GM20431 (cell line): ENCODE results near the gene TMEM163.
"Not testable (repeated sequence)": the region's sequence is repeated elsewhere in the genome, so short reads cannot be mapped to it uniquely, and the experiment has no call there.

ENCODE experiments used
- in situ Hi-C: fragments of 300-500 bp; cut with MseI, MboI; formaldehyde crosslinking; loops from one replicate; pipeline ENCODE4 v1.15.0; 2020; ENCODE audit warnings: low sequenced_read_pairs; ENCODE audit not compliant: unreplicated experiment

The TMEM163 gene

GRCh38 chr2:134626781-134627180 lies 92.0 kb downstream of the TMEM163 start:
- in situ Hi-C loops = no loop called here

- in situ Hi-C loops = no loop called here
These were observed 93.5 kb downstream of the TMEM163 start for GRCh38 chr2:134625311-134625710.

DNA sequence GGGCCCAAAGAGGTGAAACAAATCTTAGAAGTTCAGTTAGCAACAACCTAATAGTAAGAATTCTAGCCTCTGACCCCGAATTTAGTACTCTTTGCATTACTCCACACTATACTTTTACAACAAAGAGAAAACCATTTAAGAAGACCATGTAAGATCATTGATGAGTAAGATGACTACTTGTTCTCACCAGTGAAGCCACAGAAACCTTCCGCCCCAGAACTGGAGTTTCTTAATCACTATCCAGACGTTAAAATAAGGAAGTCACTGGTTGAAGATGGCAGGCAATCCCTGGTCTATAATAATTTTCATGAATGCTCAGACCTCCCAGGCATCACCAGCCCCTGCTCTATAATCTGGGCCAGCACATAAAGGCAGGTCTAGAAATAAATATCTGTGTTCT lies 95.0 kb downstream of the TMEM163 start:
- in situ Hi-C loops = no loop called here

GRCh38 chr2:134623046-134623445 lies 95.8 kb downstream of the TMEM163 start:
- in situ Hi-C loops = no loop called here

- in situ Hi-C loops = no loop called here
These were observed 96.7 kb downstream of the TMEM163 start for GRCh38 chr2:134621939-134622705.

GRCh38 chr2:134619250-134619649 lies 99.5 kb downstream of the TMEM163 start:
- in situ Hi-C loops = no loop called here

GRCh38 chr2:134615480-134615879 lies 103.3 kb downstream of the TMEM163 start:
- in situ Hi-C loops = not testable (repeated sequence)

- in situ Hi-C loops = no loop called here
These were observed 107.5 kb downstream of the TMEM163 start for GRCh38 chr2:134611316-134611715.

DNA sequence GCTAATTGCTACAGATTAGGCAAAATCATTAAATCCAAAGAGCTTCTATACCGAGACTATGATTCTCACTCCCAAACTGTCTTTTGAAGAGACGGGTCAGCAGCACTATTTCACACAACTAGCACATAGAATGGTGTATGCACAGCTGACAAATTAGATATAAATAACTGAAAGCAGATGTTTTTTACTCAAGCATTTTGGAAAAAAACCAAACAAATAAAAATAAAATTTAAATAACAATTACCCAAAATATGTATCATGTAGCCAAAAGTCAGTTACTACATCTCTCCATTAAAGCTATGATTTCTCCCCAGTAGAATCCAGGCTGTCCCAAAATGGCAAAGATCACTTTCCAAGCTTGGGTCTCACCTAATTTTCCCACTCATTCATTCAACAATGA lies 107.9 kb downstream of the TMEM163 start:
- in situ Hi-C loops = no loop called here

- in situ Hi-C loops = no loop called here
These were observed 108.8 kb downstream of the TMEM163 start for GRCh38 chr2:134609924-134610513.

DNA sequence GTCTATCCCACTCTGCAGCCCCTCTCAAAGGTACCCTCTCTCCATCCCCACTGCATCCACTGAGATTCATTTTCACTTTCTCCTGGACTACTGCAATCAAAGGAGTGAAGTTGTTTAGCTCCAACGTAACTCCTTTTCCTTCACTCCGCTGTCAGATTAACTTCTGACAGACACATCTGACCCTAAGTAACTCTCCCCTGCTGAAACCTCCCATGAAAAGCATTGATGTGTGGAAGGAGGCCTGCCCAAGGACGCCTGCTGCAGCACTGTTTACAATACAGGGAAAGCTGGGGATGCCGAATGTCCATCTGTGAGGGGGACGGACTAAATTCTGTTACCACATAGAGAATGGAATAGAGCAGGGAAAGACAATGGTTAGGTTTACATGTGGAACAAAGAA lies 114.8 kb downstream of the TMEM163 start:
- in situ Hi-C loops = no loop called here

DNA sequence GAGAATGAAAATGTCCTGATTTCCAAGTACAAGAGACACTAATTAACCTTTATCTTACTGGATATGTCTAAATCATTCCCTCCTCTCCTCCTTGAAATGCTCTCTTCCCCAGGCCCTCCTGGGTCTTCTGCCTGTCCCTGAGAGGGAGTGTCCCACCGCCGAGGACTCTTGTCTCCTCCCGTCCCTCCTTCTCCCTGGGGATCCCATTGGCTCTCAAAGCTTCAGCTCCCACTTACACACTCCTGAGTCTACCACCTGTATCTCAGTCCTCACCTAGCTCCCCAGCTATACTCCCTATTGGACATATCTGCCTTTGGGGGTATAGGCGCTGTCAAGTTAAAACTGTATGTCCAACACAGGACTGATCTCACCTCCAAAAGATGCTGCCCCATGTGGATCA lies 116.1 kb downstream of the TMEM163 start:
- in situ Hi-C loops = no loop called here

DNA sequence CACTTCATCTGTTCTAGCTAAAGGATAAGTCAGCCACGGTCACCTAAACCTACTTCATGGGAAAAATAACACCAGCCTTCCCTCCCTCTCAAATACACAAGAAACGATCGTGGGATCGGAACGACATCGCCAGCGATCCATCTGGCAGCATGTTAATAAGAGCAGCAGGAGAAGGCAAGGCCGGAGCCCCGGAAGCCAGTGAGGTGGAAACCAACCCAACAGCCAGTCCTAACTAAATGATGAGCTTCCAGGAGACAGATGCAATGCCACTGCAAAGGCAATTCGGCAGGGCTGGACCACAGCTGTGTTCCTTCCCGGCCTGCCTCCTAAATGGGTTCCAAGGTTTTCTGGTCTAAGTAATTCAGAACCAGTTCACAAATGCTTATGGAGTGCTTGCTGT lies 117.5 kb downstream of the TMEM163 start:
- in situ Hi-C loops = no loop called here

DNA sequence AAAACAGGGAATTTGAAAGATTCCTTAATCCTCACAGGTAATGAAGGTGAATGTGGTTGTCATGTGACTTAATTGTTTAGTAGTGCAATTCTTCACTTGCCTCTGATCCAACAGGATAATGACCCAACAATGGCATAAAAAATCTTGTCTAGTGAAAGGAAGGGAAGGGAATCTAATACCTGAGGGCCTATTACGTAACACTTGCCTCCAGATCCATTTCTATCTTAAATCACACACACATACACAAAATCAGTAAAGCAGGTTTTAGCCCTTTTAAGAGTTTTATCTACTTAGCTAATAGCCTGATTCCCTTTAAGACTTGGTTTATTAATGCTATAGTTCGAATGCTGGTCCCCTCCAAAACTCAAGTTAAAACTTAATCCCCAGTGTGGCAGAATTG lies 118.6 kb downstream of the TMEM163 start:
- in situ Hi-C loops = no loop called here

DNA sequence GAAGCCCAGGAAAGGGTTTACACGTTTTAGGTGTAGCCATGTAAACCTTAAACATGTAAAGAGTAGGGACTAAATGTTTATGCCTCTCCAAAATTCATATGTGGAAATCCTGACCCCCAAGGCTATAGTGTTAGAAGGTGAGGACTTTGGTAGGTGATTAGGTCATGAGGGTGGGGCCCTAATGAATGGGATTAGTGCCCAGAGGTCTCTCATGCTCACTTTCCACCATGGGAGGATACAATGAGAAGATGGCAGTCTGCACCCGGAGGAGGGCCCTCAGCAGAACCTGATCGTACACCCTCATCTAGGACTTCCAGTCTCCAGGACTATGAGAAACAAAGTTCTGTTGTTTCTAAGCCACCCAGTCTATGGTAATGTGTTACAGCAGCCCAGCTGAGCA lies 119.6 kb downstream of the TMEM163 start:
- in situ Hi-C loops = no loop called here

GRCh38 chr2:134594399-134594798 lies 124.4 kb downstream of the TMEM163 start:
- in situ Hi-C loops = no loop called here

- in situ Hi-C loops = no loop called here
These were observed 125.3 kb downstream of the TMEM163 start for GRCh38 chr2:134593519-134593918.

DNA sequence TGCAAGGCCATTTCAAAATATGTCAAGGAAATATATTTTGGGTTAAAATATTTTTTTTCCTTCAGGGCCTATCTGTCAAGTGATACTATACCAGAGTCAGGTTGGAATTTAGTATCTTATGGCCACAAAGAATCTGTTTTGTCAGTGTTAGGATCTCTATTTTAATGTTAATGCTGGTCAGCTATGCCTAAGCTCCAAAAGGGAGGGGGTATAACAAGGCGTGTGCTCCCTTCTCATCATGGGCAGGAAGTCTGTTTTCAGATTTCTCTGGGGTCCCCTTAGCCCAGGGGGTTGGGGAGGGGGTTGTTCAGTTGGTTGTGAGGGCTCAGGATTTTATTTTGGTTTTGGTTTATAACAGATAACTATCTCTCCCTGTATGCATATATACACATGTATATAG lies 126.4 kb downstream of the TMEM163 start:
- in situ Hi-C loops = no loop called here

DNA sequence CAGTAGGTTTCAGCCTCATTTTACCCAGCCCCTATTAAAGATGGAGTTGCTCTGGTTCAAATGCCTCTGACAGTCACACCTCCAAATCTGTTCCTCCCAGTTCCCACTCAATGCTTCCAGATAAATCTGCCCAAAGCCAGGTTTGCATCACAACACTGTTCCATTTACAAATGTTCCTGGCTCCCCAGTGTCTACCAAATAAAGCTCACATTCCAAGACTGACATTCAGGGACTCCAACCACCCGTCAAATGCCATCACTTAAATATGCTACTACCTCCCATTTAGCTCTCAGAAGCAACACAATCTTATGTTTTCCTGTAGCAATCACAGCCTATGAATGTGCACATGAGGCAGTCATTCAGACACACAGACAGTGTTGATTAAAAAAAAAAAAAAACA lies 127.3 kb downstream of the TMEM163 start:
- in situ Hi-C loops = no loop called here

DNA sequence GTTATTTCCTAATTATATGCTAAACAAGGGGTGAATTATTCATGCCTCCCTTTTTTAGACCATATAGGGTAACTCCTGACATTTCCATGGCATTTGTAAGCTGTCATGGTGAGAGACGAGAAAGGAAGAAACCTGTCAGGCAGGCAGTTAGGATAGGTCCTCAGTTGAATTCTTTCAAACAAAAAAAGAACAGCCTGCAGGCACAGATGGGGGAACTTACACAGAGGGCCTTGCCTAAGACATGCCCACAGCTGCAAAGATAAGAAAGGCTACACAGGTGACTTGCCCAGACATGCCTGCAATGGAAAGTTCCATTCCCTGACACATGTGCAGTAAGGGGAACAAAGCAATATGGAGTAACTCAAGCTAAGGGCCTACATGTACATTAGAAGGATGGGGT lies 128.1 kb downstream of the TMEM163 start:
- in situ Hi-C loops = no loop called here

GRCh38 chr2:134589171-134590083 lies 129.4 kb downstream of the TMEM163 start:
- in situ Hi-C loops = not testable (repeated sequence)
